Natural killer cell (primary cell): ENCODE measurements around the gene EXD3. TPM values are rescaled to one million over a fixed set of nuclear protein-coding genes. Genes with fewer than 3 reads are reported as not detected.
A peak's percentile ranks its signal among the peaks of the same experiment; 100 is the strongest.

ENCODE experiments used
- ATAC-seq, 3 donors: fragments of 150-1000 bp in 2 of 3; fragments of 200-7000 bp in 1 of 3; cut with Tn5 transposase; 1 replicate in 1 of 3; 2 replicates in 2 of 3; pipeline ENCODE4 v1.10.0; 2021; ENCODE audit warnings: mild to moderate bottlenecking in 2 of 3, moderate library complexity in 2 of 3
- DNase-seq, 2 donors: peaks; one replicate each; pipeline versions ENCODE4 v3.0.0 to v3.0.0-alpha.2; 2013 to 2021; ENCODE audit warnings: mixed read lengths in 1 of 2
- H3K27ac ChIP-seq: one replicate; pipeline ENCODE4 v1.5.1; 2013; ENCODE audit warnings: mild to moderate bottlenecking, low read length
- H3K27me3 ChIP-seq: one replicate; pipeline ENCODE4 v1.6.1; 2013; ENCODE audit warnings: low read length; ENCODE audit not compliant: control insufficient read depth, insufficient read depth
- H3K36me3 ChIP-seq: one replicate; pipeline ENCODE4 v1.6.1; 2013; ENCODE audit warnings: low read length; ENCODE audit not compliant: control insufficient read depth, insufficient read depth
- H3K4me1 ChIP-seq: one replicate; pipeline ENCODE4 v1.6.1; 2013; ENCODE audit warnings: low read length; ENCODE audit not compliant: control insufficient read depth, insufficient read depth
- H3K4me3 ChIP-seq: one replicate; pipeline ENCODE4 v1.5.1; 2013; ENCODE audit warnings: low read length
- H3K9me3 ChIP-seq: one replicate; pipeline ENCODE4 v1.6.1; 2013; ENCODE audit warnings: low read length; ENCODE audit not compliant: control insufficient read depth, insufficient read depth
- H3K27ac Mint-ChIP-seq, 2 donors: one replicate each; pipeline ENCODE4 v1.8.0; 2022; ENCODE audit warnings: mild to moderate bottlenecking in 2 of 2, mixed read lengths in 2 of 2, moderate library complexity in 1 of 2
- H3K27me3 Mint-ChIP-seq, 2 donors: one replicate each; pipeline ENCODE4 v1.8.0; 2022; ENCODE audit warnings: low read depth in 2 of 2, mixed read lengths in 2 of 2
- H3K36me3 Mint-ChIP-seq: one replicate; pipeline ENCODE4 v1.8.0; 2022; ENCODE audit warnings: mixed read lengths
- H3K4me1 Mint-ChIP-seq, 2 donors: one replicate each; pipeline ENCODE4 v1.8.0; 2022; ENCODE audit warnings: mixed read lengths in 2 of 2
- H3K4me3 Mint-ChIP-seq: one replicate; pipeline ENCODE4 v1.8.0; 2022; ENCODE audit warnings: mild to moderate bottlenecking, moderate library complexity, mixed read lengths
- H3K9me3 Mint-ChIP-seq, 2 donors: one replicate each; pipeline ENCODE4 v1.8.0; 2022; ENCODE audit warnings: mixed read lengths in 2 of 2
- WGBS: methylation state at CpG from one replicate; pipeline ENCODE4 v1.1.7; 2013; ENCODE audit warnings: missing lambda C conversion rate; ENCODE audit not compliant: insufficient coverage; 5-methylcytosine and 5-hydroxymethylcytosine counted together
- intact Hi-C: fragments of 100-400 bp; cut with micrococcal nuclease; formaldehyde crosslinking; loops from one replicate; pipeline ENCODE4 v1.14.2; 2022
- total RNA-seq, 4 donors: library from RNA; stranded (reverse); fragments of 120-200 nt in 1 of 4; gene quantifications; one replicate each; pipeline versions ENCODE4 v1.2.3 to v1.2.4, GENCODE V29; 2013 to 2022
- TF ChIP-seq, protein P1 (sequence below): fragments of 200-600 bp; IDR thresholded peaks from one replicate; pipeline ENCODE4 v1.8.0; 2022; ENCODE audit warnings: antibody characterized with exemption

Gene EXD3
- total RNA-seq, 3 donors from 2014 or later (not counting 1 experiment from before 2014, with no cell fraction given), result 28.0 to 35.3 (median 29.6) TPM

DNA sequence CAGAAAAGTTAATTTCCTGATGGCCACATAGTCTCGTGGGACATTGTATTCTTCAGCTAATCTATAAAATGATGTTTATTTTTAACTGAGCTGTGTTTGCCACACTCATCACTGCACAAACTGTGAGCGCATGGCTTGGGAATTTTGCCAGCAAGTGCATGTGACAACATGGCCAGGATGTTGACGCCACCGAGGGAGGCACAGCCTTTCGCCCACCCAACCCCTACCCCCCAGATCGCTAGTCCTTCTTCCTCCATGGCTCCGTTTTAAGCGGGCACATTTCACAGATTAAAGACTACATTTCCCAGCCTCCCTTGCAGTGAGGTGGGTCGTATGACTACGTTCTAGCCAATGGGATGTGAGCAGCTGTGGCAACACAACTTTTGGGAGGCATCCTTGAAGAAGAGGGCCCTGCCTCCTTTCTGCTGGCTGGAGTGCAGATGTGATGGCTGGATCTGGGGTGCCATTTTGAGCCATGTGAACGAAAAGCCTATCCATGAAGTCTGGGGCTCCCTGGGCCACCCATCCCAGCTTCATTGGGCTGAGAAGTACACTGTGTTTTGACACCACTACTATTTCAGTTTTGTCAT is 128.8 kb downstream of the EXD3 start:
- Mint-ChIP-seq H3K27ac (no peak overlapping the region), H3K4me3 (peak overlapping the region; percentile 80), H3K36me3 (no peaks in the 10 kb centered on the region), H3K27me3 (peaks cover 9 to 17% of the 10 kb centered on the region in 2 donors), H3K4me1 (peaks cover 0 to 16% of the 10 kb centered on the region in 2 donors), H3K9me3 (no peaks in the 10 kb centered on the region)
- peaks cover 15% of the 10 kb centered on the region for H3K4me1 ChIP-seq
- peak in 2 of 3 donors; percentile 23 to 48 for ATAC-seq
- TF ChIP-seq, protein P1, sequence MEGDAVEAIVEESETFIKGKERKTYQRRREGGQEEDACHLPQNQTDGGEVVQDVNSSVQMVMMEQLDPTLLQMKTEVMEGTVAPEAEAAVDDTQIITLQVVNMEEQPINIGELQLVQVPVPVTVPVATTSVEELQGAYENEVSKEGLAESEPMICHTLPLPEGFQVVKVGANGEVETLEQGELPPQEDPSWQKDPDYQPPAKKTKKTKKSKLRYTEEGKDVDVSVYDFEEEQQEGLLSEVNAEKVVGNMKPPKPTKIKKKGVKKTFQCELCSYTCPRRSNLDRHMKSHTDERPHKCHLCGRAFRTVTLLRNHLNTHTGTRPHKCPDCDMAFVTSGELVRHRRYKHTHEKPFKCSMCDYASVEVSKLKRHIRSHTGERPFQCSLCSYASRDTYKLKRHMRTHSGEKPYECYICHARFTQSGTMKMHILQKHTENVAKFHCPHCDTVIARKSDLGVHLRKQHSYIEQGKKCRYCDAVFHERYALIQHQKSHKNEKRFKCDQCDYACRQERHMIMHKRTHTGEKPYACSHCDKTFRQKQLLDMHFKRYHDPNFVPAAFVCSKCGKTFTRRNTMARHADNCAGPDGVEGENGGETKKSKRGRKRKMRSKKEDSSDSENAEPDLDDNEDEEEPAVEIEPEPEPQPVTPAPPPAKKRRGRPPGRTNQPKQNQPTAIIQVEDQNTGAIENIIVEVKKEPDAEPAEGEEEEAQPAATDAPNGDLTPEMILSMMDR, result no peak
- no peaks in the 10 kb centered on the region for H3K36me3 ChIP-seq
- no peak overlapping the region for H3K27ac ChIP-seq
- WGBS, result 34% methylated on average over 11 of the region's 11 CpGs
- no peak overlapping the region for H3K4me3 ChIP-seq
- H3K9me3 ChIP-seq, result no peaks in the 10 kb centered on the region
- intact Hi-C loops, result loop anchor here (2.0 to 10.0 kb wide), 2 partner anchors 113 to 231 kb away; no protein-coding TSS in a partner anchor
- peak in 1 of 2 donors; percentile 45 for DNase-seq
- peaks cover 26% of the 10 kb centered on the region for H3K27me3 ChIP-seq

DNA sequence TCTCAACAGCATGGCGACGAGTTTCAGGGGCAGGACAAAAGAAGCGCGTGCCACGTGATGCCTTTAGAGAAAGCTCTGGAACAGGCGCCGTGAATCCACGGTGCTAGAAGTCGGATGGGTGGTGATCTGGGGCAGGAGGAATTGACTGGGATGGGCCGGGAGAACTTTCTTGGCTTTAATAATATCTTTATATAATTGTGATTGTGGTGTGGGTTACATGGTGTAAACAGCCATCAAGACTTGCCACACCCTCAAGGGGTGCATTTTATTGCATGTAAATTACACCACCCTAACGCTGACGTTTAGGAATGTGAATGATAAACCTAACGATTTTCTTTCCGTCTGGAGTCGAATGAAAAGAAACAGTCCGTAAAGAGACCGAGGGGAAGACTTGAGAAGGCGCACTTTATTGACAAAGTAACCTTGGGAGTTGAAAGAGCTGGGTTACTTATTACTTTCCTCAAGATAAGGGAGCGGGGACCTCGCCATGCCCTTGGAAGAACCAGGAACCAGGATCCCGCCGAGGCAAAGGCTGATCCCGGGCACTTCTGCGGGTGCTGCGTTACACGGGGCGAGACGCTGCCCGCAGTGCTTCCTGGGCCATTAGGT is 129.4 kb downstream of the EXD3 start:
- H3K9me3 Mint-ChIP-seq, result no peaks in the 10 kb centered on the region
- H3K4me1 ChIP-seq, result peaks cover 15% of the 10 kb centered on the region
- H3K27ac ChIP-seq, result no peak overlapping the region
- no peaks in the 10 kb centered on the region for H3K9me3 ChIP-seq
- no peaks in the 10 kb centered on the region for H3K36me3 Mint-ChIP-seq
- peak overlapping the region; percentile 45 for H3K4me3 Mint-ChIP-seq
- H3K27ac Mint-ChIP-seq, result no peak overlapping the region
- H3K4me3 ChIP-seq, result no peak overlapping the region
- DNase-seq (no peak), ATAC-seq (no peak)
- 93% methylated on average over 29 of the region's 29 CpGs for WGBS
- peaks cover 0 to 16% of the 10 kb centered on the region in 2 donors for H3K4me1 Mint-ChIP-seq
- H3K27me3 ChIP-seq, result peaks cover 23% of the 10 kb centered on the region
- TF ChIP-seq, protein P1, result no peak
- H3K27me3 Mint-ChIP-seq, result peaks cover 9 to 17% of the 10 kb centered on the region in 2 donors
- H3K36me3 ChIP-seq, result no peaks in the 10 kb centered on the region
- intact Hi-C loops, result loop anchor here (2.0 to 10.0 kb wide), 2 partner anchors 113 to 231 kb away; no protein-coding TSS in a partner anchor

DNA sequence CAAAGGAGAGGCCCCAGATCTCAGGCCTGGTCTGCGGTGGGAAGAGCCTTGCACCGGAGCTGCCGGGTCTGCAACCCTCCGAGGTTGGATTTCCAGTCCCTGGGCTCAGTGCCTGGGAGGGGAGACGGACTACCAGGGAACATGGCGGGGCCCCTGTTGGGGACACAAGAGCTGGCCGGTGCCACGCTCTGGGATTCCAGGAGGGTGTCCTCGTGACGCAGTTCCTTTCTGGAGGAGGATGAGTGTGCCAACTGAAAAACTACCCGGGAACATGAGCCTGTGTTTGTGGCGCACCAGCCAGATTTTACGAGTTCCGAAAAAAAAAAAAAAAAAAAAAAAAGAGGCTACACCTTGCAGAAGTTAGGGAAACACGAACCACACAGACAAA is 129.9 kb downstream of the EXD3 start:
- ATAC-seq (no peak), DNase-seq (no peak)
- Mint-ChIP-seq H3K36me3 (no peaks in the 10 kb centered on the region), H3K4me1 (peaks cover 0 to 16% of the 10 kb centered on the region in 2 donors), H3K27ac (no peak overlapping the region), H3K9me3 (no peaks in the 10 kb centered on the region), H3K4me3 (no peak overlapping the region), H3K27me3 (peaks cover 9 to 17% of the 10 kb centered on the region in 2 donors)
- no peaks in the 10 kb centered on the region for H3K9me3 ChIP-seq
- 96% methylated on average over 15 of the region's 15 CpGs for WGBS
- TF ChIP-seq, protein P1, result no peak
- peaks cover 15% of the 10 kb centered on the region for H3K4me1 ChIP-seq
- H3K27me3 ChIP-seq, result peaks cover 23% of the 10 kb centered on the region
- no peak overlapping the region for H3K4me3 ChIP-seq
- H3K27ac ChIP-seq, result no peak overlapping the region
- intact Hi-C loops, result loop anchor here (10.0 kb wide), 1 partner anchor 232 kb away; no protein-coding TSS in a partner anchor
- H3K36me3 ChIP-seq, result no peaks in the 10 kb centered on the region
